SU-DHL-6 (cell line): ENCODE data around the gene SUN2.

ENCODE experiments used
- EZH2phosphoT487 ChIP-seq: fragments of 200-600 bp; sonication (generic), shearing (Covaris generic); conservative IDR thresholded peaks from 2 replicates; pipeline ENCODE4 v1.6.1; 2018; ENCODE audit warnings: mild to moderate bottlenecking, antibody characterized with exemption, low read length, moderate library complexity, mixed read lengths
- TF ChIP-seq, protein P1 (sequence below): fragments of 200-600 bp; sonication (generic); IDR thresholded peaks from one replicate; pipeline ENCODE4 v1.5.1; 2017; ENCODE audit warnings: antibody characterized with exemption, mild to moderate bottlenecking, low read length, moderate library complexity; ENCODE audit not compliant: insufficient read depth, poor library complexity, severe bottlenecking

GRCh38 chr22:38784856-38785255, 29.1 kb upstream of the SUN2 start:
- TF ChIP-seq, protein P1, sequence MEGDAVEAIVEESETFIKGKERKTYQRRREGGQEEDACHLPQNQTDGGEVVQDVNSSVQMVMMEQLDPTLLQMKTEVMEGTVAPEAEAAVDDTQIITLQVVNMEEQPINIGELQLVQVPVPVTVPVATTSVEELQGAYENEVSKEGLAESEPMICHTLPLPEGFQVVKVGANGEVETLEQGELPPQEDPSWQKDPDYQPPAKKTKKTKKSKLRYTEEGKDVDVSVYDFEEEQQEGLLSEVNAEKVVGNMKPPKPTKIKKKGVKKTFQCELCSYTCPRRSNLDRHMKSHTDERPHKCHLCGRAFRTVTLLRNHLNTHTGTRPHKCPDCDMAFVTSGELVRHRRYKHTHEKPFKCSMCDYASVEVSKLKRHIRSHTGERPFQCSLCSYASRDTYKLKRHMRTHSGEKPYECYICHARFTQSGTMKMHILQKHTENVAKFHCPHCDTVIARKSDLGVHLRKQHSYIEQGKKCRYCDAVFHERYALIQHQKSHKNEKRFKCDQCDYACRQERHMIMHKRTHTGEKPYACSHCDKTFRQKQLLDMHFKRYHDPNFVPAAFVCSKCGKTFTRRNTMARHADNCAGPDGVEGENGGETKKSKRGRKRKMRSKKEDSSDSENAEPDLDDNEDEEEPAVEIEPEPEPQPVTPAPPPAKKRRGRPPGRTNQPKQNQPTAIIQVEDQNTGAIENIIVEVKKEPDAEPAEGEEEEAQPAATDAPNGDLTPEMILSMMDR = no peak
- no peak for TF ChIP-seq EZH2phosphoT487
